Measurements from ENCODE around the gene GARRE1.
A peak's percentile ranks its signal among the peaks of the same experiment; 100 is the strongest.
"Not testable (repeated sequence)": the region's sequence is repeated elsewhere in the genome, so short reads cannot be mapped to it uniquely, and the experiment has no call there.

GARRE1 gene

DNA sequence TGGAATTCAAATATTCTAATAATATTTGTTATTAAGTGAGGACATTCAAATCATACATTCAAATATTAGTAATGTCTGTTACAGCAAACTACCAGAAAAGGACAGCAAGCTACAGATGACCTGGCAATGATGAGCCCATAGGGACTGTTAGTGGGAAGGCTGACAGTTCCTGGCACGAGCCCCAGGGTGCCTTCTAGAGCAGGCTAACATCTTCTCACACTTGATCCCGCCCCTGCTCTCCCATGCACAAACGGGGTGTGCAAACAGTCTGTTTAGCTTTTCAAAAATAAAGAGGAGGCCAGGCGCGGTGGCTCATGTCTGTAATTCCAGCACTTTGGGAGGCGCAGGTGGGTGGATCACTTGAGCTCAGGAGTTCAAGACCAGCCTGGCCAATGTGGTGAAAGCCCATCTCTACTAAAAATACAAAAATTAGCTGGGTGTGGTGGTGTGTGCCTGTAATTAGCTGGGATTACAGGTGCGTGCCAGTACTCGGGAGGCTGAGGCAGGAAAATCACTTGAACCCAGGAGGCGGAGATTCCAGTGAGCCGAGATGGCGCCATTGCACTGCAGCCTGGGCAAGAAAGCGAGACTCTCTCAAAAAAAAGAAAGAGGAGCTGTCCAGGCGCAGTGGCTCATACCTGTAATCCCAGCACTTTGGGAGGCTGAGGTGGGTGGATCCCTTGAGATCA lies 9.6 kb upstream of the GARRE1 start:
- no peaks in the 10 kb centered on the region for H3K9me3 ChIP-seq
- TF ChIP-seq, protein P1, sequence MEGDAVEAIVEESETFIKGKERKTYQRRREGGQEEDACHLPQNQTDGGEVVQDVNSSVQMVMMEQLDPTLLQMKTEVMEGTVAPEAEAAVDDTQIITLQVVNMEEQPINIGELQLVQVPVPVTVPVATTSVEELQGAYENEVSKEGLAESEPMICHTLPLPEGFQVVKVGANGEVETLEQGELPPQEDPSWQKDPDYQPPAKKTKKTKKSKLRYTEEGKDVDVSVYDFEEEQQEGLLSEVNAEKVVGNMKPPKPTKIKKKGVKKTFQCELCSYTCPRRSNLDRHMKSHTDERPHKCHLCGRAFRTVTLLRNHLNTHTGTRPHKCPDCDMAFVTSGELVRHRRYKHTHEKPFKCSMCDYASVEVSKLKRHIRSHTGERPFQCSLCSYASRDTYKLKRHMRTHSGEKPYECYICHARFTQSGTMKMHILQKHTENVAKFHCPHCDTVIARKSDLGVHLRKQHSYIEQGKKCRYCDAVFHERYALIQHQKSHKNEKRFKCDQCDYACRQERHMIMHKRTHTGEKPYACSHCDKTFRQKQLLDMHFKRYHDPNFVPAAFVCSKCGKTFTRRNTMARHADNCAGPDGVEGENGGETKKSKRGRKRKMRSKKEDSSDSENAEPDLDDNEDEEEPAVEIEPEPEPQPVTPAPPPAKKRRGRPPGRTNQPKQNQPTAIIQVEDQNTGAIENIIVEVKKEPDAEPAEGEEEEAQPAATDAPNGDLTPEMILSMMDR (IDR thresholded peaks at IDR 0.05; ENCODE audit: low read depth, low read length): no peak
- no peak overlapping the region for H3K4me3 ChIP-seq (ENCODE audit: low read depth, low read length)
- no peaks in the 10 kb centered on the region for H3K4me1 ChIP-seq
- H3K36me3 ChIP-seq: no peaks in the 10 kb centered on the region
- DNase-seq: no peak
- no peaks in the 10 kb centered on the region for H3K27me3 ChIP-seq

DNA sequence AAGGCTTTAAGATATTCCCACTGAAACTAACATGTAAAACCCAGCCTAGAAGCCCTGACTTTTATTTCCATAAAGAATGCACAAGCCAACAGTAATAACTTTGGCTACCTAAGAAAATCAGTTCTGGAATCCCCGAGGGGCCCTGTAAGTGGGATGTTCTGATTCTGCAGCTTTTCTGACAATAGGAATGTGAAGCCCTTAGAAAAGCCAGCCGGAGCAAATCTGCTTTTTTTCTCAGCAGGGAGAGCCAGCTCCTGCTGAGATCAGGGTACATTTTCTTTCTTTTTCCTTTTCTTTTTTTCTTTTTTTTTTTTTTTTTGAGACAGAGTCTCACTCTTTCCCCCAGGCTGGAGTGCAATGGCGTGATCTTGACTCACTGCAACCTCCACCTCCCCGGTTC lies 8.0 kb upstream of the GARRE1 start:
- Histone ChIP-seq H3K4me1 (no peaks in the 10 kb centered on the region), H3K27me3 (no peaks in the 10 kb centered on the region), H3K36me3 (no peaks in the 10 kb centered on the region), H3K4me3 (ENCODE audit: low read depth, low read length) (no peak overlapping the region), H3K9me3 (no peaks in the 10 kb centered on the region)
- DNase-seq: no peak
- TF ChIP-seq, protein P1 (IDR thresholded peaks at IDR 0.05; ENCODE audit: low read depth, low read length): no peak

DNA sequence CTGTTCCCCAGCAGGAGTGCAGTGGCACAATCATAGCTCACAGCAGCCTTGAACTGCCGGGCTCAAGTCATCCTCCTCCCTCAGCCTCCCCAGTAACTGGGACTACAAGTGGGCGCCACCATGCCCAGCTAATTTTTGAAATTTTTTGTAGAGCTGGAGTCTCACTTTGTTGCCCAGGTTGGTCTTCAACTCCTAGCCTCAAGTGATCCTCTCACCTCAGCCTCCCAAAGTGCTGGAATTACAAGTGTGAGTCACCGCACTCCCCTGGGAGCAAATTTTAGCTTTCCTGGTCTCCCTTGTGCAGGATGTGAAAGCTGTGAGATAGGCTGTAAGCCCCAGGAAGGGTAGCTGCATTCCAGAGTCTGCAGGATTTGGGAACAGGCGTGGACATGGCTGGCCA lies 5.4 kb upstream of the GARRE1 start:
- TF ChIP-seq, protein P1 (IDR thresholded peaks at IDR 0.05; ENCODE audit: low read depth, low read length): no peak
- no peaks in the 10 kb centered on the region for H3K36me3 ChIP-seq
- no peaks in the 10 kb centered on the region for H3K9me3 ChIP-seq
- H3K27me3 ChIP-seq: no peaks in the 10 kb centered on the region
- no peaks in the 10 kb centered on the region for H3K4me1 ChIP-seq
- H3K4me3 ChIP-seq (ENCODE audit: low read depth, low read length): no peak overlapping the region
- DNase-seq: no peak

- H3K9me3 ChIP-seq, H3K27me3 ChIP-seq, DNase-seq: not testable (repeated sequence)
These were observed 1.2 kb upstream of the GARRE1 start for GRCh38 chr19:34253167-34253566.

GRCh38 chr19:34253681-34254045 lies 691 bp upstream of the GARRE1 start:
- not testable (repeated sequence) for H3K4me1 ChIP-seq, H3K9me3 ChIP-seq, H3K27me3 ChIP-seq, DNase-seq, H3K36me3 ChIP-seq
- H3K4me3 ChIP-seq (ENCODE audit: low read depth, low read length): peak overlapping the region; percentile 82

More at GRCh38 chr19:34253167-34253566, 1.2 kb upstream of the GARRE1 start:
- not testable (repeated sequence) for H3K4me3 ChIP-seq (ENCODE audit: low read depth, low read length); H3K36me3 ChIP-seq; H3K4me1 ChIP-seq

GRCh38 chr19:34254698-34255432 lies 511 bp downstream of the GARRE1 start:
- Histone ChIP-seq H3K4me1 (peaks cover 4% of the 10 kb centered on the region; the same call in 1 of the 2 replicates), H3K36me3 (no peaks in the 10 kb centered on the region), H3K27me3 (no peaks in the 10 kb centered on the region), H3K4me3 (ENCODE audit: low read depth, low read length) (peak overlapping the region; percentile 62), H3K9me3 (no peaks in the 10 kb centered on the region)
- peak; percentile 58 for DNase-seq
- TF ChIP-seq, protein P1 (IDR thresholded peaks at IDR 0.05; ENCODE audit: low read depth, low read length): no peak

GRCh38 chr19:34255546-34255945 lies 1.2 kb downstream of the GARRE1 start:
- peak overlapping the region; percentile 62 for H3K4me3 ChIP-seq (ENCODE audit: low read depth, low read length)
- no peaks in the 10 kb centered on the region for H3K9me3 ChIP-seq
- peaks cover 8% of the 10 kb centered on the region; the same call in 1 of the 2 replicates for H3K4me1 ChIP-seq
- no peaks in the 10 kb centered on the region for H3K36me3 ChIP-seq
- H3K27me3 ChIP-seq: no peaks in the 10 kb centered on the region
- TF ChIP-seq, protein P1 (IDR thresholded peaks at IDR 0.05; ENCODE audit: low read depth, low read length): no peak
- DNase-seq: no peak

Measured in BE2C (cell line).